Activated effector memory CD4-positive, alpha-beta T cell treated with anti-CD3 and anti-CD28 coated beads, Interleukin-2, amount 50 U/mL, for 16 hours (primary cell): ENCODE data around the gene TBX10.
"Not testable (repeated sequence)": the region's sequence is repeated elsewhere in the genome, so short reads cannot be mapped to it uniquely, and the experiment has no call there.

Source experiments
- DNase-seq: peaks from one replicate; pipeline ENCODE4 v3.0.0-alpha.2; 2020

The TBX10 gene

GRCh38 chr11:67630228-67630942 lies 9.2 kb downstream of the TBX10 start:
- peak; percentile 98 for DNase-seq

DNA sequence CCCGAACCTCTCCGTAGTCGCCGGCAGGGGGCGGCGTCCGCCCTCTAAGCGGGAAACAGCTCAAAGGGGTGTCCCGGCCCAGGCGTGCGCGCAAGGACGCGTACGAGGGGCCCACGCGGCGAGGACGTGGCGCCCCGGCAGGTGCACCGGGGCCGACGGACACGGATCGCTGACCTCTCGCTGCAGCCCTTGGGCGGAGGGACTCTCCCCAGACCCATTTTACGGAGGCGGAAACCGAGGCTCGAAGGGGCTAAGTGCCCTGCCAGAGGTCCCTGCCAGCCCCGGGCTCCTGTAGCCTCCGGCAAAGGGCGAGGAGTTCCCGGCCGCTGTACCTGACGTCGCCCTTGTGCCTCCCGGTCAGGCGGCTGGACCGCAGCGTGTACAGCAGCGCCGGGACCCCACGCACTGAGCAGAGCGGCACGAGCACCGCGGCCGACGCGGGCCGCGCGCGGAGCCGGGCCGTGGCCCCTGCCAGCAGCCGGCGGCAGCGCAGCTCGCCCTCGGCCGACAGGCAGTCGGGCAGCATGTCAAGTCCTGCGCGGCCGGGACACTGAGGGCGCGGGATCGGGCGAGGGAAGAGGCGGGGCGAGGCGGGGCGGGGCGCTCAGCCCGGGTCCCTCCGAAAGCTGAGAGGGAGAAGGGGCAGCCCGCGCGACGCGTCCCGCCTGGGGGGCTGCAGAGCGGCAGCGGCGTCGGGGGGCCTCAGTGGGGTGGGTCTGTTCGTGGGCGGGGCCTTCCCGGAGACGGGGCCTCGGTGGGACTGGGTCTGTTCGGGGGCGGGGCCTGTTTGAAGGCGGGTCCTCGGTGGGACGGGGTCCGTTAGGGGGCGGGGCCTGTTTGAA lies 10.0 kb downstream of the TBX10 start, which contains the start of gene NUDT8:
Gene NUDT8 (minus strand): TSS at position 552 of the 842 bp plus-strand sequence. CDS start 26 bp downstream, at position 526.
- DNase-seq = peak; percentile 96

DNA sequence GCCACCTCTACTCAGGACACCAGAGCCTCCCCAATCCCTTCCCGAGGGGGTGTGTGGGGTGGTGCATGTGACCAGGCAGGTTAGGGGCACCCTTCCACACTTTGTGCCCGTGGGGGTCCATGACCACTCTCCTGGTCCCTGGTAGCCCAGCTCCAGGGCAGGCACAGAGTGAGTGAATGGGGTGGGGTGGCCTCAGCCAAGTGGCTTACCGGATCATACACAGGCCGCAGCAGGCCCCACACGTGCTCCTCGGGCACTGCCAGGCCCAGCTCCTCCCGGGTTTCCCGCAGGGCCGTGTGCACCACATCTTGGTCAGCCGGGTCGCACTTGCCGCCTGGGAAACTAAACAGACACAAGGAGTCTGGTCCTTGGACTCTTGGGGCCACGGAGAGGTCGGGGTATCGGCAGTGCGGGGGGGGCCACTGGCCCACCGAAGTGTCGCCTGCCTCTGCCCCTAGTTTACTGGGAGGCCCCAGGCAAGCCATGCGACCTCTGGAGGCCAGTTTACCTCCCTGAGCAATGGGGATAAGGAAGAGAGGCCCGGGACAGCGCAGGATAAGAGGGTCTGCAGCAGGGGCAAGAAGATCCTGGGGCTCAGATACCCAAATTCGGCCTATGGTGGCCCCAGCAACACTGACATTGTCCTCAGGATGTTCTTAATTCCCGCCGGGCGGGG lies 10.7 kb downstream of the TBX10 start:
- DNase-seq = no peak

DNA sequence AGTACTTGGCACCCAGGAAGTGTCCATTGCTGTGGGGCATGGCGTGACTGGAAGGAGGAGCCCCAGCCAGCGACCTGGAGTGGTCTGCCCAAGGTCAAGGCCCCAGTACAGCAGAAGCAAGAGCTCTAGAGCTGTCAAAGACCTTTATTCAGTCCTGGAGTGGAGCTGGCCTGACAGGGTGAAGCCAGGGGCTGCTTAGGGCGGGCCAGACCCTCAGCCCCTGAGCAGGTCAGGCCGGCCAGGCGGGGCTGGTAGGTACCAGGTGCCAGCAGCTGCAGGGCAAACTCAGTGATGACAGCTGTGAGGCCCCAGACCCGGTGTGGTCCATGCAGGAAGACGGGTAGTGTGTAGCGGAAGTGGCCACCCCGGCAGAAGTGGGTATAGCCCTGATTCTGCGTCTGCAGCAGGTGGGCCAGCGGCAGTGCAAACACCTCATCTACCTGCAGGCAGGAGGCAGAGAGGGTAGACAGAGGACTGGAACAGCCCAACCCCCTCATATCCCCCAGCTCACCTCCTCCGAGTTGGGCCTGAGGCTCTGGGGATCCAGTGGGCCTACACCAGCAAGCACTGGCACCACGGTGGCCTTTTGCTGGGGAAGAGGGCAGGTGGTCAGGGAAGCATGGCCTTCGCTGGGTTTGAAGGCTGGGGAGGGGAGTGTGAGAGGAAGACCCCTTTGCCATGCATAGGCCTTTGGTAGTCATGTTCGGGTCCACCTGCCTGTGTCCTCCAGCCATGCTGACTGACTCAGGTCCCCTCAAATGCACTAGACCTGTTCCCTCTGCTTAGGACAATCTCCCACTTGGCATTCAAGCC lies 11.5 kb downstream of the TBX10 start:
- no peak for DNase-seq

GRCh38 chr11:67627441-67627811 lies 12.1 kb downstream of the TBX10 start:
- no peak for DNase-seq

DNA sequence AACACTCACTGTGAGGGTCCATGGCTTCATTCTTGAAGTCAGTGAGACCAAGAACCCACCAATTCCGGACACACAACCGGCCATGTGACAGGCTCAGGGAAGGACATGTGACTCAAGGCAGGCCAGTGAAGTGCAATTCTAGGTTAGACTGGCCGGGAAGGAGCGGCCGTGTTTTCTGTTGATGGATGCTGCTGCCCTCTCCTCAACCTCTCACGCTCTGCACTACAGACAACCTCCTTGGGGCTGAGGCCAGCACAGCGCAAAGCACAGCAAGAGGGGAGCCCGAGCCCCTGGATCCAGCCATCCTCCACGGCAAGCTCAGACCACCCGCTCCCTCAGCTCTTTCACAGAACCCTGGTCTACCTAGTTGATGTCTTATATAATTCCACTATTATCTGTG lies 12.6 kb downstream of the TBX10 start:
- DNase-seq = no peak

- DNase-seq = not testable (repeated sequence)
Observed at GRCh38 chr11:67626131-67626833, 13.3 kb downstream of the TBX10 start.

GRCh38 chr11:67623795-67624194 lies 15.8 kb downstream of the TBX10 start:
- not testable (repeated sequence) for DNase-seq

DNA sequence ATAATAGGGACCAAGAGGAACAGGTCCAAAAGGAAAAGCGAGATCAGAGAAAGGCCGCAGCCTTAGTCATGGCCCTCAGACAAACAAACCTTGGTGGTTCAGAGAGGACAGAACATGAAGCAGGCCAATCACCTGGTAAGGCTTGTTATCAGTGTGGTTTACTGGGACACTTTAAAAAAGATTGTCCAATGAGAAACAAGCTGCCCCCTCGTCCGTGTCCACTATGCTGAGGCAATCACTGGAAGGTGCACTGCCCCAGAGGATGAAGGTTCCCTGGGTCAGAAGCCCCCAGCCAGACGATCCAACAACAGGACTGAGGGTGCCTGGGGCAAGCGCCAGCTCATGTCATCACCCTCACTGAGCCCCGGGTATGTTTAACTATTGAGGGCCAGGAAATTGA lies 16.7 kb downstream of the TBX10 start:
- not testable (repeated sequence) for DNase-seq

GRCh38 chr11:67621928-67622327 lies 17.6 kb downstream of the TBX10 start:
- DNase-seq = not testable (repeated sequence)

- DNase-seq = not testable (repeated sequence)
Observed at GRCh38 chr11:67620621-67621020, 18.9 kb downstream of the TBX10 start.

GRCh38 chr11:67619683-67620618 lies 19.6 kb downstream of the TBX10 start:
- DNase-seq = not testable (repeated sequence)

DNA sequence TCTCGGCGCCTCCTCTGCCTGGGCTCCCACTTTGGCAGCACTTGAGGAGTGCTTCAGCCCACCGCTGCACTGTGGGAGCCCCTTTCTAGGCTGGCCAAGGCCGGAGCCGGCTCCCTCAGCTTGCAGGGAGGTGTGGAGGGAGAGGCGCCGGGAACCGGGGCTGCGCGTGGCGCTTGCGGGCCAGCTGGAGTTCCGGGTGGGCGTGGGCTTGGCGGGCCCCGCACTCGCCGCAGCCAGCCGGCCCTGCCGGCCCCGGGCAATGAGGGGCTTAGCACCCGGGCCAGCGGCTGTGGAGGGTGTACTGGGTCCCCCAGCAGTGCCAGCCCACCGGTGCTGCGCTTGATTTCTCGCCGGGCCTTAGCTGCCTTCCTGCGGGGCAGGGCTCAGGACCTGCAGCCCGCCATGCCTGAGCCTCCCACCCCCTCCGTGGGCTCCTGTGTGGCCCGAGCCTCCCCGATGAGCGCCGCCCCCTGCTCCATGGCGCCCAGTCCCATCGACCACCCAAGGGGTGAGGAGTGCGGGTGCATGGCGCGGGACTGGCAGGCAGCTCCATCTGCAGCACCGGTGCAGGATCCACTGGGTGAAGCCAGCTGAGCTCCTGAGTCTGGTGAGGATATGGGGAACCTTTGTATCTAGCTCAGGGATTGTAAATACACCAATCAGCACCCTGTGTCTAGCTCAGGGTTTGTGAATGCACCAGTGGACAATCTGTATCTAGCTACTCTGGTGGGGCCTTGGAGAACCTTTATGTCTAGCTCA lies 20.5 kb downstream of the TBX10 start:
- not testable (repeated sequence) for DNase-seq

GRCh38 chr11:67617243-67617953 lies 22.2 kb downstream of the TBX10 start:
- no peak for DNase-seq

DNA sequence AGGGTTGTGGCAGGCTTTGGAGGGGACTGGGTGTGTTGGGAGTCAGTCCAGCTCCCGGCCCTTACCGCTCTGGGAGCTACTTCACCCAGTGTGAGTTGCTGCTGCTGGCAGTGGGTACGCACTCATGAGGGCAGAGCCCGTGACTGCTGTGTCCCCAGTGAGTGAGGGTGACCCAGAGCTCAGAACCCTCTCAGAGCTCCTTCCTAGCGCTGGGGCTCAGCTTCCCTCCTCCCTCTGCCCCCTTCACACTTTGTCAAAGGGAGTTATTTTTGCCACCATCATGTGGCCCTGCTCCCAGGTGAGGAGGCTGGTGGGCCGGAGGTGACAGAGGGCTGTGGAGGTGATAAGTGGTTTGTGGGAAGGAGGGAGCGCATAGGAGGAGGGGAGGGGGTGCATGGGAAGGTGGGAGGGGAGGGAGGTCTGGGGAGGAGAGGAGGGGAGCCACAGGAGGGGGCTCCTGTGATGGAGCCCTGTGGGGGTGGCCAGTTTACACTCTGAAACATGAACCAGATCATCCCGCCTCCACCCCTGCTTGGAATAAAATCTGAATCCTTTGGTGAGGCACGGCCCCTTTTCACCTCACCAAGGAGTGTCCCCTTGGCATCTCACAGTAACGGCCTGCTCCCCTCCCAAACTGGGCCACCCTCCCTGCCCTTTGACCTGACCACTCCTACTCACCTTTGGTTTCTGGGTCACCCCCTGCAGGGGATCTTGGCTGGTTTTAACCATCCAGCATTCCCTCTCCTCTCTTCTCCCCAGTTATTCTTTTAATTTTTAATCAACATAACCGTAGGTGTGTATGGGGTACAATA lies 22.9 kb downstream of the TBX10 start:
- DNase-seq = peak; percentile 50

DNA sequence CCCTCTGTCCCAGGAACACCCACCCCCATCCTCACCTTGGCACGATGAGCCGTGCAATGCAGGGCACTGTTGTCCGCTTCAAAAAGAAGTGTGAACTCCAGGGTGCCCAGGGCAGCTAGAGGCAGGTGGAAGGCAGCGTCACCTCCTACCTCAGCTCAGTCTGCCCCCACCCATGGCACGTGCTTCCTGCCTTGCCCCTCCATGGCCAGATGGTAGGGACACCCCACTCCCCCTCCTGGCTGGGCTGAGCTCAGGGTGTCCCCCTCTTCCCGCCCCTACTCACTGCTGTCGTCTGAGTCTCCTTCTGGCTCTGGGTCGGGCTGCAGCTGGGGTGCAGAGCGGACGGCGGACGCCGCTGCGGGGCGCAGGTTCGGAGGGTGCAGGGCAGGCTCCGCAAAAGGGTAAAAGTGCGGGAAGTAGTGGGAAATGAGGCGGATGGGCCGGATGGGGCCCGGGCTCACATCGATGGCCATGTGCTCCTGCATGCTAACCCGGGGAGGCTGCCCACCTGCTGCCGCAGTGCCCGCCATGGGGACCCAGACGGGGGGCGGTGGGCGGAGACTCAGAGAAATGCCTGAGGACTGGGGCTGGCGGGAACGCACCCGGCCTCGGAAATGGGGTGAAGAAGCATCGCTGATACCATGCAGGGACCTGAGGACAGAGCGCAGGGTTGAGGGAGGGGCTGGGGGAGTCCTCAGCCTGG lies 23.7 kb downstream of the TBX10 start:
- DNase-seq = no peak
